Activated naive CD4-positive, alpha-beta T cell treated with anti-CD3 and anti-CD28 coated beads for 36 hours (primary cell): ENCODE data around the gene PPME1. TPM values are rescaled to one million over a fixed set of nuclear protein-coding genes. Genes with fewer than 3 reads are reported as not detected.
"Not testable (repeated sequence)": the region's sequence is repeated elsewhere in the genome, so short reads cannot be mapped to it uniquely, and the experiment has no call there.

Experiments
- CTCF ChIA-PET: fragments of 350-600 bp; sonication (Branson Sonifier 250); formaldehyde crosslinking; loops from one replicate; lab custom pipeline; 2021; ENCODE audit warnings: antibody characterized with exemption; lab: Charles Lee
- DNase-seq: peaks from one replicate; pipeline ENCODE4 v3.0.0-alpha.2; 2020
- H3K27ac Mint-ChIP-seq: one replicate; pipeline ENCODE4 v1.8.0; 2021; ENCODE audit warnings: mild to moderate bottlenecking, mixed read lengths
- H3K27me3 Mint-ChIP-seq: one replicate; pipeline ENCODE4 v1.8.0; 2021; ENCODE audit warnings: low read depth, mixed read lengths
- H3K36me3 Mint-ChIP-seq: one replicate; pipeline ENCODE4 v1.8.0; 2021; ENCODE audit warnings: low read depth, mixed read lengths
- H3K4me1 Mint-ChIP-seq: one replicate; pipeline ENCODE4 v1.8.0; 2021; ENCODE audit warnings: low read depth, mixed read lengths
- H3K4me3 Mint-ChIP-seq: one replicate; pipeline ENCODE4 v1.8.0; 2021; ENCODE audit warnings: mild to moderate bottlenecking, moderate library complexity, mixed read lengths
- H3K9me3 Mint-ChIP-seq: one replicate; pipeline ENCODE4 v1.8.0; 2021; ENCODE audit warnings: mixed read lengths
- intact Hi-C: fragments of 100-400 bp; cut with micrococcal nuclease; formaldehyde crosslinking; loops from one replicate; pipeline ENCODE4 v1.15.1; 2023
- total RNA-seq, 2 experiments: library from RNA; stranded (reverse); gene quantifications; one replicate each; pipeline ENCODE4 v1.2.3, GENCODE V29; 2021

Gene PPME1
- 10 to 100 TPM; 19.0 to 22.1 TPM for total RNA-seq

- no peaks in the 10 kb centered on the region for H3K9me3 Mint-ChIP-seq
- H3K27ac Mint-ChIP-seq, result no peak within 1 kb of the TSS
- peak; percentile 99 for DNase-seq
- peaks cover 15% of the 10 kb centered on the region for H3K36me3 Mint-ChIP-seq
- CTCF ChIA-PET, result interaction anchor here (1.0 kb wide), 1 partner anchor 85 kb away, joined by 4 read pairs; no protein-coding TSS in a partner anchor
- H3K4me3 Mint-ChIP-seq, result no peak within 1 kb of the TSS
- intact Hi-C loops, result loop anchor here (1.0 to 5.0 kb wide), 11 partner anchors 61 to 573 kb away; partner anchors contain the start of genes FAM168A, LIPT2, PGM2L1 and POLD3
- H3K27me3 Mint-ChIP-seq, result no peaks in the 10 kb centered on the region
- H3K4me1 Mint-ChIP-seq, result peaks cover 17% of the 10 kb centered on the region
Measured at GRCh38 chr11:74170694-74171629, at the start of gene PPME1, which contains the start of gene C2CD3. PPME1 (plus strand) TSS chr11:74171289; CDS start chr11:74171422, 133 bp downstream. C2CD3 (minus strand) TSS chr11:74171002; CDS start chr11:74170792, 210 bp downstream.

DNA sequence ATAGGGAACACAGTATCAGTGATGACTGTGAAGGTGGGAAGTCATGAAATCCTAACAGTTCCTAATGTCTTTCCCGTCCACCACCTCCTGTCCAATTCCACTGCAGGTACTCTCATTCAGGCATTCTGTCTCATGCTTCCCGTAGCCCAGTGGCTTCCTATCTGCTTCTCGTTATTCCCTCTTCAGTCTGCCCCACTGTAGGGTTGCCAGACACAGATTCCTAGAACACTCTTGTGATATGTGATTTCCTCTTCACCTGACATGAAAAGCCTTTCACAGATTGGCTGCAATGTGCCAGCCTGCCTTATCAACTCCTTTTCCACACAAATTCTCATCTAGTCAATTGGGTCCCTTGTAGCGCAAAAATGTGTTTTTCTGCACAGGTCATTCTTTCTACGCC lies 49.3 kb upstream of the PPME1 start:
- Mint-ChIP-seq H3K4me3 (no peak overlapping the region), H3K9me3 (no peaks in the 10 kb centered on the region), H3K4me1 (no peaks in the 10 kb centered on the region), H3K27me3 (no peaks in the 10 kb centered on the region), H3K27ac (no peak overlapping the region), H3K36me3 (peaks cover 25% of the 10 kb centered on the region)
- DNase-seq, result no peak
- CTCF ChIA-PET, result no interaction called here
- intact Hi-C loops, result no loop called here

- Mint-ChIP-seq H3K36me3 (peaks cover 20% of the 10 kb centered on the region), H3K4me3 (no peak overlapping the region), H3K4me1 (no peaks in the 10 kb centered on the region), H3K27ac (no peak overlapping the region), H3K9me3 (no peaks in the 10 kb centered on the region), H3K27me3 (no peaks in the 10 kb centered on the region)
- CTCF ChIA-PET, result no interaction called here
- DNase-seq, result no peak
- intact Hi-C loops, result no loop called here
Measured at GRCh38 chr11:74123008-74123448, 48.1 kb upstream of the PPME1 start.

GRCh38 chr11:74129121-74129520 lies 42.0 kb upstream of the PPME1 start:
- intact Hi-C loops, H3K27me3 Mint-ChIP-seq, CTCF ChIA-PET, H3K4me3 Mint-ChIP-seq, H3K9me3 Mint-ChIP-seq, DNase-seq, H3K27ac Mint-ChIP-seq, H3K4me1 Mint-ChIP-seq: not testable (repeated sequence)
- H3K36me3 Mint-ChIP-seq, result peaks cover 30% of the 10 kb centered on the region

- Mint-ChIP-seq H3K27me3 (no peaks in the 10 kb centered on the region), H3K4me3 (no peak overlapping the region), H3K36me3 (peaks cover 37% of the 10 kb centered on the region), H3K9me3 (no peaks in the 10 kb centered on the region), H3K4me1 (no peaks in the 10 kb centered on the region), H3K27ac (no peak overlapping the region)
- CTCF ChIA-PET, result no interaction called here
- intact Hi-C loops, result no loop called here
- DNase-seq, result no peak
Measured at GRCh38 chr11:74132833-74133232, 38.3 kb upstream of the PPME1 start.

DNA sequence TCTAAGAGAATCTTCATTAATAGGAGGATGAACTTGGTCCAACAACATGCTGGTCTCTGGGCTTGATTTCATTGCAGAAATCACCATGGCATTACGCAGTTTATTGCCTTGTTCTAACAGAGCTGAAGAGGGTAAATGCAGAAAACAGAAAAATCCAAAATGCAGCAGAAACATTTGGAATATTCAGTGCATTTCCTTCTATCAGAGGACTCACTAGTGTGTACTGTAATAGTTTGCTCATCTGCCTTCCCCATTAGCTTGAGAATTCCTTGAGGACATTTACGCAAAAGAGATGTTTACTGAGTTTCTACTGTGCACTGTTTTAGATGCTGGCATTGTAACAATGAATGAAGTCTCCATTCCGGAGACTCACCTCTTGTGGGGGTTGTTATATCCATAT lies 37.7 kb upstream of the PPME1 start:
- CTCF ChIA-PET, result no interaction called here
- Mint-ChIP-seq H3K9me3 (no peaks in the 10 kb centered on the region), H3K27me3 (no peaks in the 10 kb centered on the region), H3K4me1 (no peaks in the 10 kb centered on the region), H3K27ac (no peak overlapping the region), H3K36me3 (peaks cover 40% of the 10 kb centered on the region), H3K4me3 (no peak overlapping the region)
- DNase-seq, result no peak
- intact Hi-C loops, result no loop called here

DNA sequence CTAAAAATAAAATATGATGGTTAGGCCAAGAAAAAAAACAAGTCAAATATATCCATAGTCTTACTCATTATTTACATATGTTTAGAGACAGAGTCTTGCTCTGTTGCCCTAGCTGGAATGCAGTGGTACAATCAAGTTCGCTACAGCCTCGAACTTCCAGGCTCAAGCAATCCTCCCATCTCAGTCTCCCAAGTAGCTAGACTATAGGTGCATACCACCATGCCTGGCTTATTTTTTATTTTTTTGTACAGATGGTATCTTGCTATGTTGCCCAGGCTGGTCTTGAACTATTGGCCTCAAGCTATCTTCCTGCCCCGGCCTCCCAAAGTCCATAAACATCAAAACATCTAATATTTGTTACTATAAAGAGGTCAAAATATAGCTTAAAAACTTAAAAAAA lies 36.4 kb upstream of the PPME1 start:
- CTCF ChIA-PET, result interaction anchor here (0.8 kb wide), 1 partner anchor 14 kb away, joined by 6 read pairs; no protein-coding TSS in a partner anchor
- Mint-ChIP-seq H3K9me3 (no peaks in the 10 kb centered on the region), H3K36me3 (peaks cover 42% of the 10 kb centered on the region), H3K27me3 (no peaks in the 10 kb centered on the region), H3K4me3 (no peak overlapping the region), H3K27ac (no peak overlapping the region), H3K4me1 (no peaks in the 10 kb centered on the region)
- intact Hi-C loops, result no loop called here
- DNase-seq, result no peak

DNA sequence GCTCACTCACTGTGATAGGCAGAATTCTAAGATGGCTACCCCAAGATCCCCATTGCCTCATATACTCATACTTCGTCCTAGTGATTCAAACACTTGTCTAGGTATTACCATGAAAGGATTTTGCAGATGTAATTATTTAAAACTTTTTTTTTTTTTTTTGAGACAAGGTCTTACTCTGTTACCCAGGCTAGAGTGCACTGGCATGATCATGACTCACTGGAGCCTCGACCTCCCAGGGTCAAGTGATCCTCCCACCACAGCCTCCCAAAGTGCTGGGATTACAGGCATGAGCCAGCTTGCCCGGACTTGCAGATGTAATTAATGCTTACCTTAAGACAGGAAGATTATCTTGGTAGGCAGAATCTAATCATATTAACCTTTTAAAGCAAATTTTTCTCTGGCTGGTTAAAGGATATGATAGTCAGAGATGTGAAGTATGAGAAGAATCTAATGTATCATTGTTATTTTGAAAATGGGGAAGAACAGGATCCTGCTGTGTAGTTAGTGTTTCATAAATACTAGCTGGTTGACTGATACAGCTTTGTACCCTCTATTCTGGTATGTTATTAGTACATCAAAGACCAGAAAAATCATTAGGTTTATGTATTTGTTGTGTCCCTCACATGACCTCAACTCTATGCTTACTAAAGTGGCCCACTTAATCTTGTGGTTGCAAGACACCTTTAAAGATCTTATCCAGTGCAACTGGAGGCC lies 35.8 kb upstream of the PPME1 start:
- DNase-seq, result no peak
- H3K4me3 Mint-ChIP-seq, result no peak overlapping the region
- CTCF ChIA-PET, result interaction anchor here (0.8 to 1.3 kb wide), 2 partner anchors 14 to 19 kb away, joined by 3 to 6 read pairs; no protein-coding TSS in a partner anchor
- H3K27ac Mint-ChIP-seq, result no peak overlapping the region
- intact Hi-C loops, result no loop called here
- peaks cover 39% of the 10 kb centered on the region for H3K36me3 Mint-ChIP-seq
- H3K4me1 Mint-ChIP-seq, result no peaks in the 10 kb centered on the region
- no peaks in the 10 kb centered on the region for H3K27me3 Mint-ChIP-seq
- H3K9me3 Mint-ChIP-seq, result no peaks in the 10 kb centered on the region

- Mint-ChIP-seq H3K27me3 (no peaks in the 10 kb centered on the region), H3K4me1 (peaks cover 2% of the 10 kb centered on the region), H3K9me3 (no peaks in the 10 kb centered on the region), H3K4me3 (no peak overlapping the region), H3K36me3 (peaks cover 19% of the 10 kb centered on the region), H3K27ac (no peak overlapping the region)
- CTCF ChIA-PET, result no interaction called here
- no peak for DNase-seq
- intact Hi-C loops, result no loop called here
Measured at GRCh38 chr11:74138021-74138420, 33.1 kb upstream of the PPME1 start.

GRCh38 chr11:74138572-74138971 lies 32.5 kb upstream of the PPME1 start:
- CTCF ChIA-PET, result no interaction called here
- no peak for DNase-seq
- H3K36me3 Mint-ChIP-seq, result peaks cover 18% of the 10 kb centered on the region
- no peak overlapping the region for H3K27ac Mint-ChIP-seq
- no peaks in the 10 kb centered on the region for H3K9me3 Mint-ChIP-seq
- H3K27me3 Mint-ChIP-seq, result no peaks in the 10 kb centered on the region
- peaks cover 2% of the 10 kb centered on the region for H3K4me1 Mint-ChIP-seq
- H3K4me3 Mint-ChIP-seq, result no peak overlapping the region
- intact Hi-C loops, result no loop called here

DNA sequence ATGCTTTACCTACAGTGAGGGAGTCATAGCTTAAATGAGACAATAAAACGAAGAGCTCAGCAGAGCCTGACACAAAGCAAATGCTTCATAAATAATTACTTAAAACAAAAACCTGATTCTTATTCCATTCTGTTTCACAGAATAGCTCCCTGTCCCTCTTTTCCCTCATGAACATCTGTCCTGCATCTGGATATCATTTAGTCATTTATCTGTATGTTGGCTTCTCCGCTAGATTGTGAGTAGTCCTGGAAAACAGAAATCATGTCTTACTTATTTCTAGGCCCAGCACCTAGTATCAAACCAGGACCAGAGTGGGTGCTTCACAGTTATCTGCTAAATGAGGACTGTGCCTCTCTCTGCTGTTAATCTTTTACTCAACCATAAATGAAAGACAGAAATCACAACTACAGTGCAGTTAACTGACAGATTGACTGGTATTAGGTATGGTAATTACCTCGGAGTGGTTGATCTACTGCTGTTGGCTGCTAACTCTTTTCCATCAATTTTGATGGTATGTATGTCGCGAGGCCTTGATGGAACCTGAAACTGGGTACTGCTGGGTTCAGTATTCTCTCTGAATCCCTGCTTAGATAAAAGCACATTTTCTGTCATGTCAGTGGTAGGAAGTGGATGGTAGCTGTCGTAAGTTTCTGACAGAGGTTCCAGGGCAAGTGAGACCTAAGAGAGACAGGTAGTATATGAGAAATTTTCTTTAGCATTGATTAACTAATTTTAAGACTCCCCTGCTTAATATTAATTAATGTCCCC lies 31.8 kb upstream of the PPME1 start:
- peaks cover 14% of the 10 kb centered on the region for H3K36me3 Mint-ChIP-seq
- H3K4me1 Mint-ChIP-seq, result peaks cover 2% of the 10 kb centered on the region
- CTCF ChIA-PET, result no interaction called here
- no peak overlapping the region for H3K27ac Mint-ChIP-seq
- intact Hi-C loops, result no loop called here
- H3K27me3 Mint-ChIP-seq, result no peaks in the 10 kb centered on the region
- no peak overlapping the region for H3K4me3 Mint-ChIP-seq
- DNase-seq, result no peak
- no peaks in the 10 kb centered on the region for H3K9me3 Mint-ChIP-seq

DNA sequence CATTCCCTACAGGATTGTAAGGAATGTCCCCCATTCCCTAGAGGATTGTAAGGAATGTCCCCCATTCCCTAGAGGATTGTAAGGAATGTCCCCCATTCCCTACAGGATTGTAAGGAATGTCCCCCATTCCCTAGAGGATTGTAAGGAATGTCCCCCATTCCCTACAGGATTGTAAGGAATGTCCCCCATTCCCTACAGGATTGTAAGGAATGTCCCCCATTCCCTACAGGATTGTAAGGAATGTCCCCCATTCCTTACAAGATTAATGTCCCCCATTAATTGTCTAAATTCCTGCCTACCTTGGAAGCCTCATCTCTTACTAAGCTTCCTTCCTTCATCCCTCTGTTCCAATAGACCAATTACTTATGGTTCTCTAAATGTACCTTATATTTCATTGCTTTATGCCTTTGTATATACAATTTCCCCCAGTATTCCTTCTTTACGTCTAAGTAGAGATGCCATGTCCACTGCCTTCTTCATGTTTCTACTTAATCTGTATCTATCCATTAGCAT lies 31.1 kb upstream of the PPME1 start:
- DNase-seq, H3K4me3 Mint-ChIP-seq, H3K4me1 Mint-ChIP-seq, H3K27me3 Mint-ChIP-seq, H3K27ac Mint-ChIP-seq, CTCF ChIA-PET, H3K9me3 Mint-ChIP-seq, intact Hi-C loops: not testable (repeated sequence)
- H3K36me3 Mint-ChIP-seq, result peaks cover 14% of the 10 kb centered on the region
